CD4-positive, alpha-beta T cell treated with Interleukin-21 for 1 hour (primary cell): ENCODE data around the gene PRKCE.

ENCODE experiments used
- DNase-seq: peaks from one replicate; pipeline ENCODE4 v3.0.0-alpha.2; 2020

PRKCE gene

GRCh38 chr2:45950606-45951005 is 299.1 kb downstream of the PRKCE start:
- DNase-seq: no peak

- no peak for DNase-seq
Measured at GRCh38 chr2:45951025-45951727, 299.7 kb downstream of the PRKCE start.

- DNase-seq: no peak
Measured at GRCh38 chr2:45952591-45952990, 301.1 kb downstream of the PRKCE start.

GRCh38 chr2:45953376-45954027 is 302.0 kb downstream of the PRKCE start:
- no peak for DNase-seq

- DNase-seq: no peak
Measured at GRCh38 chr2:45954233-45954850, 302.9 kb downstream of the PRKCE start.

- no peak for DNase-seq
Measured at GRCh38 chr2:45957533-45958227, 306.2 kb downstream of the PRKCE start.

- no peak for DNase-seq
Measured at GRCh38 chr2:45960057-45960863, 308.8 kb downstream of the PRKCE start.

- DNase-seq: no peak
Measured at GRCh38 chr2:45962177-45962921, 310.9 kb downstream of the PRKCE start.

- DNase-seq: no peak
Measured at GRCh38 chr2:45963816-45964215, 312.3 kb downstream of the PRKCE start.

- no peak for DNase-seq
Measured at GRCh38 chr2:45964223-45964841, 312.9 kb downstream of the PRKCE start.

- no peak for DNase-seq
Measured at GRCh38 chr2:45964906-45965305, 313.4 kb downstream of the PRKCE start.

- no peak for DNase-seq
Measured at GRCh38 chr2:45965871-45966498, 314.5 kb downstream of the PRKCE start.

- DNase-seq: no peak
Measured at GRCh38 chr2:45968946-45969584, 317.6 kb downstream of the PRKCE start.

GRCh38 chr2:45973426-45973825 is 322.0 kb downstream of the PRKCE start:
- DNase-seq: no peak

GRCh38 chr2:45974056-45974455 is 322.6 kb downstream of the PRKCE start:
- no peak for DNase-seq

- DNase-seq: no peak
Measured at GRCh38 chr2:45974762-45975408, 323.4 kb downstream of the PRKCE start.

GRCh38 chr2:45975752-45976517 is 324.5 kb downstream of the PRKCE start:
- no peak for DNase-seq

- DNase-seq: no peak
Measured at GRCh38 chr2:45978302-45978859, 326.9 kb downstream of the PRKCE start.

- DNase-seq: no peak
Measured at GRCh38 chr2:45979065-45979464, 327.6 kb downstream of the PRKCE start.
